ENCODE data around the gene GLB1L.
"Not testable (repeated sequence)": the region's sequence is repeated elsewhere in the genome, so short reads cannot be mapped to it uniquely, and the experiment has no call there.

The GLB1L gene

DNA sequence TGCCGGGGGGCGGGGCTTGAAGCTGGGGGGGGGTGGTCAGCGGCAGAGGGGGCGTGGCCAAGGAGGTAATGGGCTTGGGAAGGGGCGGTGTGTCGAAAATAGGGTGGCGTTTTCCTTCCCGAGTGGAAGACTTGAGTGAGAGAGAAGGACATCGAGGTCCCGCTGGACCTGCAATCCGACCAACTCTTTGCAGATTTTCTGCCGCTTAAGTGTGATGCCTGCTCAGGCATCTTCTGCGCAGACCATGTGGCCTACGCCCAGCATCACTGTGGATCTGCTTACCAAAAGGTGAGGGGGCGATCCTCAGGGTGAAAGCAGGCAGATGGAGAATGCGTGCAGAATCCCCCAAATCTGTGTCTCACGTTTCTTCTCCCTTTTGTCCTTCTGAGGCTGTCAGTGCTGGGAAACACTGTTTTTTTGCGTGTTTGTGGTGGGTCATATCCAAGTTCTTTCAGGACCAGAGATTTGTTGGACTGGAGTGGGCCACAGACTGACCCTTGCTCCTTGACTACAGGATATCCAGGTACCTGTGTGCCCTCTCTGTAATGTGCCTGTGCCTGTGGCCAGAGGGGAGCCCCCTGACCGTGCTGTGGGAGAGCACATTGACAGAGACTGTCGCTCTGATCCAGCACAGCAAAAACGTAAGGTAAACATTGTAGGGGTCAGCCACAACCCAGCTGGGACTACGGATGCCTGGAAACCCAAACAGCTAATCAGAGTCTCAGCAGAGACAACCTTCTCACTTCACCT lies 37.9 kb downstream of the GLB1L start:
- no peak for DNase-seq (ENCODE audit: low read depth in 2 of 2)

DNA sequence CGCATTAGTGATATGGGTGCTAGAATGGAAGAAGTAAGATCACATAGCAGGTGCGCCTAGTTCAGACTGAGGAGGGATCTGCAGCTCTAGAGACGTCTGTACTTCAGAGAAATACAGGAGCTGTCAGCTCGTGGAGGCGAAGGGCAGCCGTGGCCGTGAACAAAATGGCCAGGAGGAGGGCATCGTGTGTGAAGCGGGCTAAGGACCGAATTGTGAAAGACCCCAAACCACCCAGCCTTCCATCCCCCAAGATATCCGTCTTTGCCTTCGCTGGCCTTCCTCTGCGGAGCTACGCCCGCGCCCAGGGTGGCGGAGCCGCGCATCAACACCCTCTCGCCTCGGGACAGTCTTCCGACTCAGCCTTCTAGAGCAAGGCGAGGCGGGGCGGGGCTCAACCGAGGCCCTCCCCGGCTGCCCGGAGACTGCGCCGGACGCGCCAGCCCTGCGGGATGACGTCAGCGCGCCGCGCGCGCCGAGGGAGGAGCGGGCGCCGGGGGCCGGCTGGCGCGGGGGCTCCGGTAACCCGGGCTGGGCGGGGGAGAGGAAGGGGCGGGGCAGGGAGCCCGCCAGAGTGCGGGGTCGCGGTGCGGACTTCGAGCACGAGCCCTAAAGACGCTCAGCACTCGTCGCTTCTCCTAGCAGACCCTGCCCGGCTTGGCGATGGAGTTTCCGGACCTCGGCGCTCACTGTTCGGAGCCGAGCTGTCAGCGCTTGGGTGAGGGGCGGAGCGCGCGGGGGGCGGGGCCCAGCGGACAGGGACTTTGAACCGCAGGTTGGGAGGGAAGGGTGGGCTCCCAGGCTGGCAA lies 38.7 kb downstream of the GLB1L start, which contains the start of gene ZFAND2B:
Gene ZFAND2B (plus strand): TSS at position 455 of the 806 bp plus-strand sequence. CDS start 206 bp downstream, at position 661.
- DNase-seq (ENCODE audit: low read depth in 2 of 2), result peak; percentile 77 to 83

DNA sequence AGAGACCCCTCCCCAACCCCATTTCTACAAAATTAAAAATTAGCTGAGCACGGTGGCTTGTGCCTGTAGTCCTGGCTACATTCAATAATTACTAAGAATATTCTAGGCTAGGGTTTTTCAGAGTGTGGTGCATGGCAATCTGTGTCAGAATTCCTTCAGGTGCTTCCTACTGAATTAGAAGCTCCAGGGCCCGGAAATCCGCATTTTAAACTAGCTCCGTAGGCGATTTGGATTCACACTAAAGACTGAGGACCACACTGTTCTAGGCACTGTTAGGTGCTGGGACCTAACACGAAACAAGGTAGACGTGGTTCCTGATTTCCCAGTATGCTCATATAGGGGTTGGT lies 39.3 kb downstream of the GLB1L start:
- no peak for DNase-seq (ENCODE audit: low read depth in 2 of 2)

DNA sequence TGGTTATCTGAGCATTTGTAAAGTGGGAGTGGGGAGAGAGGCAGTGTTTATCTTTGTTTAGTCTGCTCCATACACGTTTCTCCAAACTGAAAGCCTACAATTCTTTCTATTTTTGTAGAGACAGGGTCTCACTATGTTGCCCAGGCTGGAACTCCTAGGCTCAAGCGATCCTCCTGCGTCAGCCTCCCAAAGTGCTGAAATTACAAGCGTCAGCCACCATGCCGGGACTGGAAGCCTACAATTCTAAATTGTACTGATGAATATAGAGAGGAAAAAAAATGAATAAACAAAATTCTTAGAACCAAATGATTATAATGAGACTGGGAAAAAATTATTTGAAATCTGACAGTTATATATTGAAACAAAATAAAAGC lies 40.1 kb downstream of the GLB1L start:
- no peak for DNase-seq (ENCODE audit: low read depth in 2 of 2)

DNA sequence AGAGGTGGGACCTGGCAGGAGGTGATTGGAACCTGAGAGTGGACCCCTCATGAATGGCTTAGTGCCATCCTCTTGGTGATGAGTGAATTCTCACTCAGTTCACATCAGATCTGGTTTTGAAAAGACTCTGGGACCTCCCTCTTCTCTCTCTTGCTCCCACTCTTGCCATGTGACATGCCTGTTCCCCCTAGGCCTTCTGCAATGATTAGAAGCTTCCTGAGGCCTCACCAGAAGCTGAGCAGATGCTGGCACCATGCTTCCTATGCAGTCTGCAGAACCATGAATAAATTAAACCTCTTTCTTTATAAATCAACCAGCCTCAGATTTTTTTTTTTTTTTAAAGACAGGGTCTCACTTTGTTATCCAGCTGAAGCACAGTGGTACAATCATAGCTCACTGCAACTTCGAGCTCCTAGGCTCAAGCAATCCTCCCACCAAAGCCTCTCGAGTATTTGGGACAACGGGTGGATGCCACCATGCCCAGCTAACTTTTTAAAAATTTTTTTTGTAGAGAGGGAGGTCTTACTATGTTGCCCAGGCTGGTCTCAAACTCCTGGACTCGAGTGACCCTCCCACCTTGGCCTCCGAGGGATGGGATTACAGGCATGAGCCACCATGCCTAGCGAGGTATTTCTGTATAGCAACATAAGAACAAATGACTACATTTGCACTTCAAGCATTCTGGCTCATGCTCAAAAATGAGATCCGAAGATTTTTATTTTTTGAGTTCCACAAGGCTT lies 40.6 kb downstream of the GLB1L start:
- DNase-seq (ENCODE audit: low read depth in 2 of 2), result no peak

DNA sequence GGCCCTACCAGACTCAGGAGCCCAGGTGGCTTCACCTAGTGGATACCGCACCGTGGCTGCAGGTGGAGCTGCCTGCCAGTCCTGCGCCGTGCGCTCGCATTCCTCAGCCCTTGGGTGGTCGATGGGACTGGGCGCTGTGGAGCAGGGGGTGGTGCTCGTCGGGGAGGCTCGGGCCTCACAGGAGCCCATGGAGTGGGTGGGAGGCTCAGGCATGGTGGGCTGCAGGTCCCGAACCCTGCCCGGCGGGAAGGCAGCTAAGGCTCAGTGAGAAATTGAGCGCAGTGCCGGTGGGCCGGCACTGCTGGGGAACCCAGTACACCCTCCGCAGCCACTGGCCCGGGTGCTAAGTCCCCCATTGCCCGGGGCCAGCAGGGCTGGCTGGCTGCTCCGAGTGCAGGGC lies 43.9 kb downstream of the GLB1L start:
- not testable (repeated sequence) for DNase-seq (ENCODE audit: low read depth in 2 of 2)

DNA sequence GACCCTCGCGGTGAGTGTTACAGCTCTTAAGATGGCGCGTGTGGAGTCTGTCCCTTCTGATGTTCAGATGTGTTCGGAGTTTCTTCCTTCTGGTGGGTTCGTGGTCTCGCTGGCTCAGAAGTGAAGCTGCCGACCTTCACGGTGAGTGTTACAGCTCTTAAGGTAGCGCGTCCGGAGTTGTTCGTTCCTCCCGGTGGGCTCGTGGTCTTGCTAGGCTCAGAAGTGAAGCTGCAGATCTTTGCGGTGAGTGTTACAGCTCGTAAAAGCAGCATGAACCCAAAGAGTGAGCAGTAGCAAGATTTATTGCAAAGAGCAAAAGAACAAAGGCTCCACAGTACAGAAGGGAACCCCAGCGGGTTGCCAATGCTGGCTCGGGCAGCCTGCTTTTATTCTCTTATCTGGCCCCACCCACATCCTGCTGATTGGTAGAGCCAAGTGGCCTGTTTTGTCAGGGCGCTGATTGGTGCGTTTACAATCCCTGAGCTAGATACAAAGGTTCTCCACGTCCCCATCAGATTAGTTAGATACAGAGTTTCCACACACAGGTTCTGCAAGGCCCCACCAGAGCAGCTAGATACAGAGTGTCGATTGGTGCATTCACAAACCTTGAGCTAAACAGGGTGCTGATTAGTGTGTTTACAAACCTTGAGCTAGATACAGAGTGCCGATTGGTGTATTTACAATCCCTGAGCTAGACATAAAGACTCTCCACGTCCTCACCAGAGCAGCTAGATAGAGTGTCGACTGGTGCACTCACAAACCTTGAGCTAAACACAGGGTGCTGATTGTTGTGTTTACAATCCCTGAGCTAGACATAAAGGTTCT lies 44.5 kb downstream of the GLB1L start:
- not testable (repeated sequence) for DNase-seq (ENCODE audit: low read depth in 2 of 2)

DNA sequence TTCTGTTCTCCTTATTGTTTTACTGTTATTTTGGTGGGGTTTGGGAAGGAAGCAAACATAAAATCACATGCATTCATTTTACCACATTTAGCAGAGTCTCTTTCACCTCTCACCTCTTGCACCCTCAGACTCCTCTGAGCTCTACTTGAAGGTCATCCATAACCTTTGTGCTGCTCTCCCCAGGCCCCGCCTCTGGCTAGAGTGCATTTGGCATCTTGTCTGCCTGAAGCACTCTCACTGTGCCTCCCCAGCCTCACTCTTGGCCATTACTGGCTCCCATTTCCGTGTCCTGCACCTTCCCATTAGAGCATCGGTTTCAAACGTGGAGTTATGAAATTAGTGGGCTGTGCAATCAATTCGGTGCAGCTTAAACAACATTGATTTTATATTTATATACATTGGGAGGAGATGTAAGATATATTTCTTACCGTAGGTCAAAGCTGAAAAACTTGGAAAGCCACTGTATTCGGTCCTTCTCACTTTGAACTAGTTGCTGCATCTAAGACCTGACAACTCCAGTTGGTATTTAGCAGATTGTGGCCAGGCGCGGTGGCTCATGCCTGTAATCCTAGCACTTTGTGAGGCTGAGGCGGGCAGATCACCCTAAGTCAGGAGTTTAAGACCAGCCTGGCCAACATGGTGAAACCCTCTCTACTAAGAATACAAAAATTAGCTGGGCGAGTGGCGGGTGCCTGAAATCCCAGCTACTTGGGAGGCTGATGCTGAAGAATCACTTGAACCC lies 45.6 kb downstream of the GLB1L start:
- DNase-seq (ENCODE audit: low read depth in 2 of 2), result no peak

DNA sequence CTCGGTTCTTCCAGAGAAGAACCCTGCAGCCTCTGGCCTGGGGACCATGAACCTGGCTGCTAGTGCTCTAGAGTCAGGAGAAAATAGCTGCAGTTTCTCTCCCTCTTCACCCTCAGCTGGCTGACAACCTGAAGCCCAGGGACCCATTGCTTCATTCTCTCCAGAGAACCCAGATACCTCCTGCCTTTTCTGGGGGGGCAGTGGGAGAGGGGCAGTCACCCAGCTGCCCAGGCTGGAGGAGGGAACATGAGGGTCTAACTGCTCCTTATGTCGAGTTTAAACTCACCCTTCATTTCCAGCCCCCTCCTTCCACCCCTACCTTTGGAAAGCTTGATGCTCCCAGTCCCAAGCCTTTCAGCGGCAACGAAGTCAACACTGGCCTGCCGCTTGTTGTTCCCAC lies 46.3 kb downstream of the GLB1L start:
- DNase-seq (ENCODE audit: low read depth in 2 of 2), result no peak

DNA sequence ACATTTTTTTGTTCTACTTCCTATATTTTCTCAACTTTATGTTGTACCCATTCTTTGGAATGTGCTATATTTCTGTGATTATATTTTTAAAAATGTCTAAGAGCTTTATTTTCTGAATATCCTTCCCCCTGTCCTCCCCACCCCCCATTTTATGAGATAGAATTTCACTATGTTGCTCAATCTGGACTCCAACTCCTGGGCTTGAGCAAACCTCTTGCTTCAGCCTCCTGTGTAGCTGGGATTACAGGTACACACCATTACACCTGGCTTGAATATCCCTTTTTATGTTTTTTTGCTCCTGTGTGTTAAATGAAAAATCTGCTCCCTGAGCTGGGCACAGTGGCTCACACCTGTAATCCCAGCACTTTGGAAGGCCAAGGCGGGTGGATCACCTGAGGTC lies 47.9 kb downstream of the GLB1L start:
- no peak for DNase-seq (ENCODE audit: low read depth in 2 of 2)

DNA sequence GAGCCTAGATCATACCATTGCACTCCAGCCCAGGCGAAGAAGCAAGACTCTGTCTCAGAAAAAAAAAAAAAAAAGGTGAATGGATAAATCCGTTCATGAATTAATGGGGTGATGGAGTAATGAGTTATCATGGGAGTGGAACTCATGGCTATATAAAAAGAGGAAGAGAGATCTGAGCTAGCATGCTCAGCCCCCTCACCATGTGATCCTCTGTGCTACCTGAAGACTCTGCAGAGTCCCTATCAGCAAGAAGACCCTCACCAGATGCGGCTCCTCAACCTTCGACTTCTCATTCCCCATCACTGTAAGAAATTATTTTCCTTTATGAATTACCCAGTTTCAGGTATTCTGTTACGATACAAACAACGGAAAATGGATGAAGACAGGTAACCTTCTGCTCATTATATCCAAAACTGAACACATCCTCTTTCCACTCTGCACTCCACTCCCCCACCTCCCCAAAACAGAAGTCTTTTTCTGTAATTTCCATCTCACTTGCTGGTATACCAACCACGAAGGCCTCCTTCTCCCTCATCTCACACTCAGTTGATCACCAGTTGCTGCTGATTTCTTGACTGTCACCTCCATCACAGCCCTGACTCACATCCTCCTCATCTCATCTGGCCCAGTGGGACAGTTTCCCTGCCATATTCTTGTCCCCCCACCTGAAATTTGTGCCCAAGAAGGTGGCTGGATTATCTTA lies 58.3 kb downstream of the GLB1L start:
- no peak for DNase-seq (ENCODE audit: low read depth in 2 of 2)

Measured in fibroblast of skin of left biceps (primary cell).